Measurements from ENCODE around the gene OSBP. TPM values are rescaled to one million over a fixed set of nuclear protein-coding genes. Genes with fewer than 3 reads are reported as not detected.

The OSBP gene
- total RNA-seq, 1 experiment from 2014 or later, result 35.3 TPM

DNA sequence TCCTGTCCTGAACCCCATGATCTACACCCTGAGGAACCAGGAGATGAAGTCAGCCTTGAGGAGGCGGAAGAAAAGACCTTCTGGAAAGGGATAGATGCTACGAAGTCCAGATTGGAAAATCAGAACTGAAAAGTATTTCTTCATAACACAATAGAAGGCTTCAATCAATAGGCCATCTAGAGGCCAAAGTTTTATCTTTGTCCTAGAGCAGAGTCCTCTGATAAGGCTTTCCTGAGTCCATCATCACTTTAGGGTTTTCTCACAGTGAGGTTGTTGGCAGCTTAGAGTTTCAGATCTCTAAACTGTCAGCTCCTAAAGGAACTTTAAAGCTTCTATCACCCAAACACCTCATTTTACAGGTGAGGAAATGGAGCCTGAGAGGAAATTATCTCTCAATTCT, 83.0 kb downstream of the OSBP start:
- Histone ChIP-seq H3K9me3 (ENCODE audit: control insufficient read depth, insufficient read depth, low read depth, low read length) (no peaks in the 10 kb centered on the region), H3K27me3 (ENCODE audit: control insufficient read depth, insufficient read depth, low read length) (no peaks in the 10 kb centered on the region), H3K27ac (ENCODE audit: low read length) (no peak overlapping the region), H3K36me3 (ENCODE audit: control insufficient read depth, insufficient read depth, low read length) (no peaks in the 10 kb centered on the region), H3K4me1 (ENCODE audit: control insufficient read depth, insufficient read depth, low read length) (no peaks in the 10 kb centered on the region), H3K4me3 (ENCODE audit: low read depth in 2 of 2, low read length in 2 of 2) (no peak overlapping the region)
- DNase-seq (ENCODE audit: low read depth, low spot score) (no peak), ATAC-seq (no peak)
- TF ChIP-seq, protein P1, sequence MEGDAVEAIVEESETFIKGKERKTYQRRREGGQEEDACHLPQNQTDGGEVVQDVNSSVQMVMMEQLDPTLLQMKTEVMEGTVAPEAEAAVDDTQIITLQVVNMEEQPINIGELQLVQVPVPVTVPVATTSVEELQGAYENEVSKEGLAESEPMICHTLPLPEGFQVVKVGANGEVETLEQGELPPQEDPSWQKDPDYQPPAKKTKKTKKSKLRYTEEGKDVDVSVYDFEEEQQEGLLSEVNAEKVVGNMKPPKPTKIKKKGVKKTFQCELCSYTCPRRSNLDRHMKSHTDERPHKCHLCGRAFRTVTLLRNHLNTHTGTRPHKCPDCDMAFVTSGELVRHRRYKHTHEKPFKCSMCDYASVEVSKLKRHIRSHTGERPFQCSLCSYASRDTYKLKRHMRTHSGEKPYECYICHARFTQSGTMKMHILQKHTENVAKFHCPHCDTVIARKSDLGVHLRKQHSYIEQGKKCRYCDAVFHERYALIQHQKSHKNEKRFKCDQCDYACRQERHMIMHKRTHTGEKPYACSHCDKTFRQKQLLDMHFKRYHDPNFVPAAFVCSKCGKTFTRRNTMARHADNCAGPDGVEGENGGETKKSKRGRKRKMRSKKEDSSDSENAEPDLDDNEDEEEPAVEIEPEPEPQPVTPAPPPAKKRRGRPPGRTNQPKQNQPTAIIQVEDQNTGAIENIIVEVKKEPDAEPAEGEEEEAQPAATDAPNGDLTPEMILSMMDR (IDR thresholded peaks at IDR 0.05), result no peak
- TF ChIP-seq SIN3A (IDR thresholded peaks at IDR 0.05; ENCODE audit: borderline replicate concordance, insufficient read depth, low read depth, low read length) (no peak), POLR2AphosphoS5 (IDR thresholded peaks at IDR 0.05; ENCODE audit: low read depth, low read length) (no peak), TCF7L2 (IDR thresholded peaks at IDR 0.05; ENCODE audit: low read depth, low read length) (no peak)
- TF ChIP-seq, protein P2, sequence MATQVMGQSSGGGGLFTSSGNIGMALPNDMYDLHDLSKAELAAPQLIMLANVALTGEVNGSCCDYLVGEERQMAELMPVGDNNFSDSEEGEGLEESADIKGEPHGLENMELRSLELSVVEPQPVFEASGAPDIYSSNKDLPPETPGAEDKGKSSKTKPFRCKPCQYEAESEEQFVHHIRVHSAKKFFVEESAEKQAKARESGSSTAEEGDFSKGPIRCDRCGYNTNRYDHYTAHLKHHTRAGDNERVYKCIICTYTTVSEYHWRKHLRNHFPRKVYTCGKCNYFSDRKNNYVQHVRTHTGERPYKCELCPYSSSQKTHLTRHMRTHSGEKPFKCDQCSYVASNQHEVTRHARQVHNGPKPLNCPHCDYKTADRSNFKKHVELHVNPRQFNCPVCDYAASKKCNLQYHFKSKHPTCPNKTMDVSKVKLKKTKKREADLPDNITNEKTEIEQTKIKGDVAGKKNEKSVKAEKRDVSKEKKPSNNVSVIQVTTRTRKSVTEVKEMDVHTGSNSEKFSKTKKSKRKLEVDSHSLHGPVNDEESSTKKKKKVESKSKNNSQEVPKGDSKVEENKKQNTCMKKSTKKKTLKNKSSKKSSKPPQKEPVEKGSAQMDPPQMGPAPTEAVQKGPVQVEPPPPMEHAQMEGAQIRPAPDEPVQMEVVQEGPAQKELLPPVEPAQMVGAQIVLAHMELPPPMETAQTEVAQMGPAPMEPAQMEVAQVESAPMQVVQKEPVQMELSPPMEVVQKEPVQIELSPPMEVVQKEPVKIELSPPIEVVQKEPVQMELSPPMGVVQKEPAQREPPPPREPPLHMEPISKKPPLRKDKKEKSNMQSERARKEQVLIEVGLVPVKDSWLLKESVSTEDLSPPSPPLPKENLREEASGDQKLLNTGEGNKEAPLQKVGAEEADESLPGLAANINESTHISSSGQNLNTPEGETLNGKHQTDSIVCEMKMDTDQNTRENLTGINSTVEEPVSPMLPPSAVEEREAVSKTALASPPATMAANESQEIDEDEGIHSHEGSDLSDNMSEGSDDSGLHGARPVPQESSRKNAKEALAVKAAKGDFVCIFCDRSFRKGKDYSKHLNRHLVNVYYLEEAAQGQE (IDR thresholded peaks at IDR 0.05; ENCODE audit: insufficient read depth in 1 of 2, low read depth in 2 of 2, low read length in 1 of 2), result no peak
- ChIA-PET POLR2A (no interaction called here), CTCF (no interaction called here)
- intact Hi-C loops (cut with micrococcal nuclease; ENCODE audit: unreplicated experiment), result no loop called here
- in situ Hi-C loops (cut with HindIII; ENCODE audit: low pct_unique_long_range_greater_than_20kb, low sequenced_read_pairs), result no loop called here
- no TSS peak for BruUV-seq (replicated peaks)

DNA sequence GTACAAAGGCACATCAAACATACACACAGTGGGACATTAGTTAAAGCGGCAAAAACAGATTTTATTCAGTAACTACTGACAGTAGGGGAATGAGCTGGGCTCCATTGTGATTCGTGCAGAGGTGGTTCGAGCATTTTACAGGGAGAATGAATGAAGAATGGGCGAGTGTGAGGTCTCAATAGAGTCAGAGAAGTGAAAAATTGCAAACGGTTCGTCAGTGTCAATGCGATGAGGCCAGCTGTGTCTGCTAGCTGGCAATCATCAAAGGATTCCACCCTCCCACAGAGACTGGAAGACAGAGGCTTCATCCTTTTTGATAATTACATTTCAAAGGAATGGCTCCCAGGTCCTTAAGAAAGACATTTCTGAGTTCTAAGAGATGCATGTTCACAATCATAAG, 86.9 kb downstream of the OSBP start:
- in situ Hi-C loops (cut with HindIII; ENCODE audit: low pct_unique_long_range_greater_than_20kb, low sequenced_read_pairs), result no loop called here
- POLR2A ChIA-PET, result no interaction called here
- no peak overlapping the region for H3K27ac ChIP-seq (ENCODE audit: low read length)
- no peaks in the 10 kb centered on the region for H3K27me3 ChIP-seq (ENCODE audit: control insufficient read depth, insufficient read depth, low read length)
- intact Hi-C loops (cut with micrococcal nuclease; ENCODE audit: unreplicated experiment), result no loop called here
- DNase-seq (ENCODE audit: low read depth, low spot score) (no peak), ATAC-seq (no peak)
- no peak overlapping the region for H3K4me3 ChIP-seq (ENCODE audit: low read depth in 2 of 2, low read length in 2 of 2)
- H3K36me3 ChIP-seq (ENCODE audit: control insufficient read depth, insufficient read depth, low read length), result no peaks in the 10 kb centered on the region
- no peaks in the 10 kb centered on the region for H3K9me3 ChIP-seq (ENCODE audit: control insufficient read depth, insufficient read depth, low read depth, low read length)
- BruUV-seq (replicated peaks), result no TSS peak
- TF ChIP-seq TCF7L2 (IDR thresholded peaks at IDR 0.05; ENCODE audit: low read depth, low read length) (no peak), SIN3A (IDR thresholded peaks at IDR 0.05; ENCODE audit: borderline replicate concordance, insufficient read depth, low read depth, low read length) (no peak), POLR2AphosphoS5 (IDR thresholded peaks at IDR 0.05; ENCODE audit: low read depth, low read length) (no peak)
- TF ChIP-seq, protein P2 (IDR thresholded peaks at IDR 0.05; ENCODE audit: insufficient read depth in 1 of 2, low read depth in 2 of 2, low read length in 1 of 2), result no peak
- TF ChIP-seq, protein P1 (IDR thresholded peaks at IDR 0.05), result no peak
- CTCF ChIA-PET, result interaction anchor here (0.6 kb wide), 1 partner anchor 66 kb away, joined by 3 read pairs; no protein-coding TSS in a partner anchor
- no peaks in the 10 kb centered on the region for H3K4me1 ChIP-seq (ENCODE audit: control insufficient read depth, insufficient read depth, low read length)

Small RNA genes within 50 kb of the gene (microRNA-seq; reads per million reads assigned to microRNA genes)
- not detected for gene MIR3162 (ENCODE audit: unreplicated experiment)

Other genes with a start within 250 kb of the OSBP start
- gene OR5A2, start 189.4 kb downstream of the OSBP start, total RNA-seq (2021; ENCODE audit: unreplicated experiment), result not detected
- not detected for gene OR5A1, start 179.3 kb downstream of the OSBP start, total RNA-seq (2021; ENCODE audit: unreplicated experiment)
- not detected for gene OR4D6, start 158.8 kb downstream of the OSBP start, total RNA-seq (2021; ENCODE audit: unreplicated experiment)
- gene OR4D10, start 142.5 kb downstream of the OSBP start, total RNA-seq (2021; ENCODE audit: unreplicated experiment), result not detected
- not detected for gene OR4D11, start 112.2 kb downstream of the OSBP start, total RNA-seq (2021; ENCODE audit: unreplicated experiment)
- not detected for gene OR4D9, start 104.2 kb downstream of the OSBP start, total RNA-seq (2021; ENCODE audit: unreplicated experiment)
- 57.0 TPM for gene PATL1, start 53.3 kb upstream of the OSBP start, total RNA-seq (2021; ENCODE audit: unreplicated experiment)
- not detected for gene OR10V1, start 98.1 kb upstream of the OSBP start, total RNA-seq (2021; ENCODE audit: unreplicated experiment)
- gene STX3, start 139.6 kb upstream of the OSBP start, total RNA-seq (2021; ENCODE audit: unreplicated experiment), result 34.8 TPM
- gene MRPL16, start 195.0 kb upstream of the OSBP start, total RNA-seq (2021; ENCODE audit: unreplicated experiment), result 41.8 TPM
- not detected for gene CBLIF, start 229.7 kb upstream of the OSBP start, total RNA-seq (2021; ENCODE audit: unreplicated experiment)

Data from Panc1 (cell line).